Stimulated activated CD4-positive, alpha-beta T cell treated with anti-CD3 and anti-CD28 coated beads, Interleukin-1b, Interleukin-23, amount 100 ng/mL, for 48 hours (primary cell): ENCODE results near the gene MGLL.

Experiments used
- DNase-seq: peaks from one replicate; pipeline ENCODE4 v3.0.0-alpha.2; 2020

The MGLL gene

GRCh38 chr3:127809211-127809610 lies 13.1 kb downstream of the MGLL start:
- DNase-seq, result no peak

GRCh38 chr3:127808197-127808596 lies 14.1 kb downstream of the MGLL start:
- DNase-seq, result no peak

- DNase-seq, result no peak
These were observed 17.1 kb downstream of the MGLL start for GRCh38 chr3:127805026-127805753.

- DNase-seq, result no peak
These were observed 18.2 kb downstream of the MGLL start for GRCh38 chr3:127804141-127804540.

- no peak for DNase-seq
These were observed 18.7 kb downstream of the MGLL start for GRCh38 chr3:127803619-127804018.

- DNase-seq, result no peak
These were observed 19.7 kb downstream of the MGLL start for GRCh38 chr3:127802606-127803005.

- DNase-seq, result no peak
These were observed 20.5 kb downstream of the MGLL start for GRCh38 chr3:127801731-127802313.

- no peak for DNase-seq
These were observed 21.8 kb downstream of the MGLL start for GRCh38 chr3:127800508-127800907.

GRCh38 chr3:127799476-127800222 lies 22.7 kb downstream of the MGLL start:
- DNase-seq, result no peak

GRCh38 chr3:127798716-127799115 lies 23.6 kb downstream of the MGLL start:
- no peak for DNase-seq

- DNase-seq, result no peak
These were observed 25.5 kb downstream of the MGLL start for GRCh38 chr3:127796831-127797150.

GRCh38 chr3:127796045-127796830 lies 26.1 kb downstream of the MGLL start:
- DNase-seq, result no peak

GRCh38 chr3:127794972-127795371 lies 27.3 kb downstream of the MGLL start:
- no peak for DNase-seq

- DNase-seq, result no peak
These were observed 27.9 kb downstream of the MGLL start for GRCh38 chr3:127794402-127794801.

- no peak for DNase-seq
These were observed 29.6 kb downstream of the MGLL start for GRCh38 chr3:127792541-127793292.

GRCh38 chr3:127791221-127791913 lies 30.9 kb downstream of the MGLL start:
- DNase-seq, result no peak

GRCh38 chr3:127790882-127791183 lies 31.5 kb downstream of the MGLL start:
- no peak for DNase-seq

GRCh38 chr3:127789990-127790881 lies 32.1 kb downstream of the MGLL start:
- DNase-seq, result no peak

GRCh38 chr3:127789051-127789450 lies 33.3 kb downstream of the MGLL start:
- DNase-seq, result no peak

GRCh38 chr3:127788451-127788909 lies 33.8 kb downstream of the MGLL start:
- DNase-seq, result no peak
